ENCODE measurements around the gene S100A1.

The S100A1 gene

DNA sequence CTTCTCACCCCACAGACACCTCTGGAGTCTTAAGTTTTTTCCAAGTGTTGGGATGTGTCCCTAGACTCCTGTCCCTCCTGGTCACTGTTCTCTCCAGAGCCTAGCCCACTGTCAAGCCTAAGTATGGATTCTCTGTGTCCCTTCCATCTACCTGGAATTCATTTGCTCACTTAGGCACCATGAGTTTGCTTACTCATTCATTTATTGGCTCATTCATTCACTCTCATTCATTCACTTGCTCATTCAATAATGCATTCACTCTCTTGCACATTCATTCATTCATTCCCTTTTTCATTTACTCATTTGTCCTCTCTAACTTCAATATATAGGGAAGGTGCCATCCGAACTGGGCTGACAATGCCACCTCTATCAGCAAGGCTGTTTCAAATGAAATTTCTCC lies 16.9 kb upstream of the S100A1 start:
- no peak overlapping the region for H3K27ac ChIP-seq

DNA sequence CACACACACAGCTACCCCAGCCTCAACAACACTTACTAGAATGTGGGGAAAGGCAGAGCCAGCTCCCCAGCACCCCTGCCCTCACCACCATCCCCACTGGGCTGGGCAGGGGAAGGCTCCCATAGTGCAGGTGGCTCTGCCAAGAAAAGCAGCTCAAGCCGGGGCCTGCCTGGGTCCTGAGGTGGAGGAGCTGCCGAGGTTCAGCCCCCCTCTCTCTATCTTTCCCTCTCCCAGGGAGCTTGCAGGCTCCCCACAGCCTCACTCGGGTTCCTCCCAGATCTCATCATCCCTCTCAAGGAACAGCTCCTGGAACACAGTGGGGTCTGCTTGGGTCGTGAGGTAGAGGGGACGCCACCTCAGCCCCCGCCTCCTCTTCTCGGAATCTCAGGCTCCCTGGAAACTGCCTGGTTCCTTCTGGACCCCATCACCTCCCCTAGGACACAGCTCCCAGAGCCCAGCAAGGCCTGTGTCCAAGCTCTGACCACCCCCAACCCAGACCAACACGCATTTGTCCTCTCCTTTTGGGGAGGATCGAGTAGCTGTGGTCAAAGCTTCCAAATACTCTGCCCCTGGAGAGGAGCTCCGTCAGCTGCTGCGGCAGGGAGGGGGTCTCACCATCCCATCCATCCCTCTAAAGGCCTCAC lies 16.0 kb upstream of the S100A1 start:
- TF ChIP-seq ZFX (IDR thresholded peaks at IDR 0.05; ENCODE audit: borderline replicate concordance) = no peak
- TF ChIP-seq, protein P1, sequence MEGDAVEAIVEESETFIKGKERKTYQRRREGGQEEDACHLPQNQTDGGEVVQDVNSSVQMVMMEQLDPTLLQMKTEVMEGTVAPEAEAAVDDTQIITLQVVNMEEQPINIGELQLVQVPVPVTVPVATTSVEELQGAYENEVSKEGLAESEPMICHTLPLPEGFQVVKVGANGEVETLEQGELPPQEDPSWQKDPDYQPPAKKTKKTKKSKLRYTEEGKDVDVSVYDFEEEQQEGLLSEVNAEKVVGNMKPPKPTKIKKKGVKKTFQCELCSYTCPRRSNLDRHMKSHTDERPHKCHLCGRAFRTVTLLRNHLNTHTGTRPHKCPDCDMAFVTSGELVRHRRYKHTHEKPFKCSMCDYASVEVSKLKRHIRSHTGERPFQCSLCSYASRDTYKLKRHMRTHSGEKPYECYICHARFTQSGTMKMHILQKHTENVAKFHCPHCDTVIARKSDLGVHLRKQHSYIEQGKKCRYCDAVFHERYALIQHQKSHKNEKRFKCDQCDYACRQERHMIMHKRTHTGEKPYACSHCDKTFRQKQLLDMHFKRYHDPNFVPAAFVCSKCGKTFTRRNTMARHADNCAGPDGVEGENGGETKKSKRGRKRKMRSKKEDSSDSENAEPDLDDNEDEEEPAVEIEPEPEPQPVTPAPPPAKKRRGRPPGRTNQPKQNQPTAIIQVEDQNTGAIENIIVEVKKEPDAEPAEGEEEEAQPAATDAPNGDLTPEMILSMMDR (IDR thresholded peaks at IDR 0.05) = no peak
- no peak overlapping the region for H3K27ac ChIP-seq

More for the DNA sequence above, 16.9 kb upstream of the S100A1 start:
- TF ChIP-seq, protein P1 (IDR thresholded peaks at IDR 0.05) = no peak
- no peak for TF ChIP-seq ZFX (IDR thresholded peaks at IDR 0.05; ENCODE audit: borderline replicate concordance)

GRCh38 chr1:153612755-153613331 lies 15.4 kb upstream of the S100A1 start, which contains the start of gene S100A16:
Gene S100A16 (minus strand): TSS chr1:153613137. CDS start chr1:153608151, 4,986 bp downstream.
- no peak within 1 kb of the TSS for H3K27ac ChIP-seq
- TF ChIP-seq ZFX (IDR thresholded peaks at IDR 0.05; ENCODE audit: borderline replicate concordance) = no peak
- TF ChIP-seq, protein P1 (IDR thresholded peaks at IDR 0.05) = no peak

GRCh38 chr1:153613406-153613805 lies 14.8 kb upstream of the S100A1 start:
- H3K27ac ChIP-seq = no peak overlapping the region
- TF ChIP-seq, protein P1 (IDR thresholded peaks at IDR 0.05) = no peak
- TF ChIP-seq ZFX (IDR thresholded peaks at IDR 0.05; ENCODE audit: borderline replicate concordance) = no peak

- H3K27ac ChIP-seq = no peak overlapping the region
- no peak for TF ChIP-seq ZFX (IDR thresholded peaks at IDR 0.05; ENCODE audit: borderline replicate concordance)
- TF ChIP-seq, protein P1 (IDR thresholded peaks at IDR 0.05) = no peak
Measured at GRCh38 chr1:153614189-153614900, 13.9 kb upstream of the S100A1 start.

DNA sequence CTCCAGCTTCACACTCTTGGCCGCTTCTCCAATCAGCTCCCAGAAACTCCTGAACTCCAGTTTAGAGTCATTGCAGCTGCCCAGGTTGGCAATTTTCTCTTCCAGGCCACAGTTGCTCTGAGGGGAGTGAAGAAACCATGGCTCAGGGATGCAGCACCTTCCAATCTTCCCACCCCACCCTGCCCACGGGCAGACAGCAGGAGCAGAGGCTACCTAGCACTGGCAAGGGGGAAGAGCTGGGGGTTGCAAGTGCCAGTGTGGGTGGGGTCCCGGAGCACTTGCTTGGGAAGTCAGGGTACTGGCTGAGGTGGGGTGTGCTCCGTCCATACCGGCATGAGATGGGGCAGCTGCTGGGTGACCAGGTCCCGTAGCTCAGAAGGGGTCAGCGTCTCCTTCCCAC lies 13.3 kb upstream of the S100A1 start:
- H3K27ac ChIP-seq = no peak overlapping the region
- TF ChIP-seq, protein P1 (IDR thresholded peaks at IDR 0.05) = no peak
- TF ChIP-seq ZFX (IDR thresholded peaks at IDR 0.05; ENCODE audit: borderline replicate concordance) = no peak

- no peak for TF ChIP-seq ZFX (IDR thresholded peaks at IDR 0.05; ENCODE audit: borderline replicate concordance)
- TF ChIP-seq, protein P1 (IDR thresholded peaks at IDR 0.05) = no peak
- no peak overlapping the region for H3K27ac ChIP-seq
Measured at GRCh38 chr1:153615406-153615805, 12.8 kb upstream of the S100A1 start.
